Measurements from ENCODE around the gene CYP4F22. TPM values are rescaled to one million over a fixed set of nuclear protein-coding genes. Genes with fewer than 3 reads are reported as not detected.
A peak's percentile ranks its signal among the peaks of the same experiment; 100 is the strongest.

CYP4F22 gene
- total and polyA plus RNA-seq, 4 donors = 0.06 TPM; not detected in 3

- peaks cover 12% of the 10 kb centered on the region for H3K4me1 ChIP-seq (ENCODE audit: control insufficient read depth, insufficient read depth, low read length)
- peaks cover 22% of the 10 kb centered on the region for H3K27me3 ChIP-seq (ENCODE audit: control insufficient read depth, insufficient read depth, low read length)
- H3K4me3 ChIP-seq (ENCODE audit: low read depth, low read length) = no peak overlapping the region
- no peak for DNase-seq (ENCODE audit: low read depth in 4 of 6, low spot score in 6 of 6)
- H3K9me3 ChIP-seq (ENCODE audit: control insufficient read depth, insufficient read depth, low read length) = no peaks in the 10 kb centered on the region
- no peaks in the 10 kb centered on the region for H3K36me3 ChIP-seq (ENCODE audit: control insufficient read depth, insufficient read depth, low read length)
- H3K27ac ChIP-seq (ENCODE audit: low read depth, low read length) = no peak overlapping the region
- 69% methylated on average over 2 of the region's 3 CpGs for WGBS (ENCODE audit: insufficient coverage)
These were observed 41.9 kb downstream of the CYP4F22 start for GRCh38 chr19:15550273-15550672.

DNA sequence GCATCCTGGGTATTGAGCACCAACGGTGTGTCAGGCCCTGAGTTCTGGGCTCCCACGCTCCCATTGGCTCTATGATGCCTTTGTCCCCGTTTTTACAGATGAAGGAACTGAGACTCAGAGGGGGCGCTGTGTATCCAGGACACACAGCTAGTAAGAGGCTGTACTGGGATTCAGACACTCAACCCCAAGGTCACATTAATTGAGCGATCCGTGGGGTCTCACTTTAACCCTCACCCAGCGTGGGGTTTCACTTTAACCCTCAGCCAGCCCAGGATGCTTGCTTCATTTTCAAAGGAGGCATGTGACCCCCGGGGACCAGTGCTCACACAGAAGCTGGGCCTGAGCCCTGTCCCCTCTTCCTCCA is 42.6 kb downstream of the CYP4F22 start:
- no peak overlapping the region for H3K27ac ChIP-seq (ENCODE audit: low read depth, low read length)
- peak in 2 of 6 donors; percentile 10 to 58 for DNase-seq (ENCODE audit: low read depth in 4 of 6, low spot score in 6 of 6)
- H3K27me3 ChIP-seq (ENCODE audit: control insufficient read depth, insufficient read depth, low read length) = peaks cover 25% of the 10 kb centered on the region
- peak overlapping the region; percentile 10 for H3K4me3 ChIP-seq (ENCODE audit: low read depth, low read length)
- 6% methylated on average over 8 of the region's 8 CpGs for WGBS (ENCODE audit: insufficient coverage)
- peaks cover 16% of the 10 kb centered on the region for H3K4me1 ChIP-seq (ENCODE audit: control insufficient read depth, insufficient read depth, low read length)
- H3K36me3 ChIP-seq (ENCODE audit: control insufficient read depth, insufficient read depth, low read length) = no peaks in the 10 kb centered on the region
- no peaks in the 10 kb centered on the region for H3K9me3 ChIP-seq (ENCODE audit: control insufficient read depth, insufficient read depth, low read length)

DNA sequence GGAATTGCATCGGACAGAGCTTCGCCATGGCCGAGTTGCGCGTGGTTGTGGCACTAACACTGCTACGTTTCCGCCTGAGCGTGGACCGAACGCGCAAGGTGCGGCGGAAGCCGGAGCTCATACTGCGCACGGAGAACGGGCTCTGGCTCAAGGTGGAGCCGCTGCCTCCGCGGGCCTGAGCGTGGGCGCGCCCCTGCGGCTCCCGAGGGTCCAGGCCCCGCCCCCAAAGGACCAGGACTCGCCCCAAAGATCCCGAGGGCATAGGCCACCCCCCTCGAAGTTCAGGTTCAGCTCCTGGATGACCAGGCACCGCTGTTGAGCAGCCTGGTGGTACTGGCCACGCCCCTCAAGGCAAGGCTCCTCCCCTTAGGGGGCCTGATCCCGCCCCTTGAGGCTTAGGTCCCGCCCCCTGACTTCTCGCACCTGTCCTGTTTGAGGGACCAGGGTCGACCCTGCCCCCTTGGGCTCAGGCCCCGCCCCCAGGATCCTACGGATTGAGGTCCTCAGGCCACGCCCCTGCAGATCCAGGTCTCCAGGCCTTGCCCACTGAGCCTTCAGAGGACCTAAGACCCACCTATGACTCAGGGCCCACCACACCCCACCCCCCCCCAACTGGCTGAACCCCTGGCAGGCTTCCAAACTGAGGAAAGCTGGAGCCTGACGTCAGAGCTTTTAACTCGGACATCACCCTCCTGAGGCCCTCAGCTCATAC is 43.1 kb downstream of the CYP4F22 start:
- Histone ChIP-seq H3K4me3 (ENCODE audit: low read depth, low read length) (peak overlapping the region; percentile 10), H3K9me3 (ENCODE audit: control insufficient read depth, insufficient read depth, low read length) (no peaks in the 10 kb centered on the region), H3K27me3 (ENCODE audit: control insufficient read depth, insufficient read depth, low read length) (peaks cover 27% of the 10 kb centered on the region), H3K36me3 (ENCODE audit: control insufficient read depth, insufficient read depth, low read length) (no peaks in the 10 kb centered on the region), H3K27ac (ENCODE audit: low read depth, low read length) (no peak overlapping the region), H3K4me1 (ENCODE audit: control insufficient read depth, insufficient read depth, low read length) (peaks cover 21% of the 10 kb centered on the region)
- 3% methylated on average over 39 of the region's 40 CpGs for WGBS (ENCODE audit: insufficient coverage)
- DNase-seq (ENCODE audit: low read depth in 4 of 6, low spot score in 6 of 6) = peak in 2 of 6 donors; percentile 11 to 62

- no peak overlapping the region for H3K4me3 ChIP-seq (ENCODE audit: low read depth, low read length)
- no peak overlapping the region for H3K27ac ChIP-seq (ENCODE audit: low read depth, low read length)
- peaks cover 29% of the 10 kb centered on the region for H3K27me3 ChIP-seq (ENCODE audit: control insufficient read depth, insufficient read depth, low read length)
- DNase-seq (ENCODE audit: low read depth in 4 of 6, low spot score in 6 of 6) = no peak
- no peaks in the 10 kb centered on the region for H3K9me3 ChIP-seq (ENCODE audit: control insufficient read depth, insufficient read depth, low read length)
- no peaks in the 10 kb centered on the region for H3K36me3 ChIP-seq (ENCODE audit: control insufficient read depth, insufficient read depth, low read length)
- peaks cover 24% of the 10 kb centered on the region for H3K4me1 ChIP-seq (ENCODE audit: control insufficient read depth, insufficient read depth, low read length)
- WGBS (ENCODE audit: insufficient coverage) = no CpG with 5 or more reads among the region's 17 CpGs
These were observed 46.7 kb downstream of the CYP4F22 start for GRCh38 chr19:15555021-15555420.

DNA sequence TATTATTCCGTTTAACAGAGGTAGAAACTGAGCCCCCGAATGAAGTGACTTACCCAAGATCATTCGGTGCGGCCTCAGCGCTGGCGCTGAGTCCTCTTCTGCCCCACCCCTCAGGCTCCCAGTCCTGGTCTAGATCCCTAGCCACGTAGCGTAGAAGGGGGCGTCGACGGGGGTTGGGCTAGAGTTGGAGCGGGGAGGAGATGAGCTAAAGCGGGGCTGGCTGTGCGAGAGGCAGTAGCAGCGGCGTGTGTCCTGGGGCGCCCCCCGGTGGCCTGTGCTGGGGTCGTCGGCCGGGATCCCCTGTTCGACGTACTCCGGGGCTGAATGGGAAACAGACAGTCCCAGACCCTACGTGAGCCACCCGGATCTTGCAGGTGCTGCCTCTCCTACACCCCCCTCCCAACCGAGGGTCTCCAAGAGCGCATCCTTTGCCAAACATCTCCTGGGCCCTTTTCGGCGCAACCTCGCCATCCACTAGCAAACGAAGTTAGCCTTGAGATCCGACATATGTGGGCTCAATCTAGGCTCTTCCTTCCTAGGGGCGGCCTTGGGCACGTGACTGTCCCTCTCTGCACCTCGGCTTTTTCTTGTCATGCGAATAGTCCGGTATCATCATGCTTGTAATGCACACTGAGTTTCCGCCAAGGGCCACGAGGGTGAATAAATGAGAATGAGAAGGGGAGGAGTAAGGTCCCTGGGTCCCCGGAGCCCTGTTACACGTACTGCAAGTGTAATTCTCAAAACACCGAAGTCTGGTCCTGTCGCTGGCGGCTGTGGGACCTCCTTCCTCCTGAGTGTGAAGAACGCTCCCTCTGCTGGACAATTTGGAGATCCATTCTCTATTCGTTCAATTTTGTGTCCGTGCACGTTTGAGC is 47.7 kb downstream of the CYP4F22 start:
- Histone ChIP-seq H3K4me1 (ENCODE audit: control insufficient read depth, insufficient read depth, low read length) (peaks cover 19% of the 10 kb centered on the region), H3K36me3 (ENCODE audit: control insufficient read depth, insufficient read depth, low read length) (no peaks in the 10 kb centered on the region), H3K27ac (ENCODE audit: low read depth, low read length) (no peak overlapping the region), H3K9me3 (ENCODE audit: control insufficient read depth, insufficient read depth, low read length) (no peaks in the 10 kb centered on the region), H3K4me3 (ENCODE audit: low read depth, low read length) (peak overlapping the region; percentile 13), H3K27me3 (ENCODE audit: control insufficient read depth, insufficient read depth, low read length) (peaks cover 24% of the 10 kb centered on the region)
- DNase-seq (ENCODE audit: low read depth in 4 of 6, low spot score in 6 of 6) = peak; percentile 63 to 97 (median 74)
- under 1% methylated on average over 39 of the region's 49 CpGs for WGBS (ENCODE audit: insufficient coverage)

DNA sequence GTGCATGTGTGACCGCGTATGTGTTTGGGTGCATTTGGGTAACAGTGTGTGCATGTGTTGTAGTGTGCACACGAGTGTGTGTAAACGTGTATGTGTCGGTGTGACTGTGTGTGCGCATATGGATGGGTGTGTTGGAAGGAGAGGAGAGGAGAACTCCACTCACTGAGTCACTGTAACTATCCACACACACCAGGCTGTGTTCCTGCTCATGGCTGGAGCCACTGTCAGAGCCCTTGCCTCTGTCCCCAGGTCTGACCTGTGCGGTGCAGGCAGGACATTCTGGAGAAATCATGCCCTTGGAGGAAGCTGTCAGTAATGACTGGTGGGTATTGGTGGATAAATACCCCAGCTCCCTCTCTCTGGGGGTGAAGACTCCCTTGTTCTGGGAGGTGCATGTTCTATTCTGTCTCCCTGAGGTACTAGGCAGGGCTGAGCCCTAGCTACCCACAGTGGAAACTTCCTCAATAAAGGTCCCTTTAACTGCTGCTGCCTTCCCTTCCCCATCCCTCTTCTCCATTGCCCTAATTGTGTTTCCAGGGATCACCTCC is 48.4 kb downstream of the CYP4F22 start:
- no peak for DNase-seq (ENCODE audit: low read depth in 4 of 6, low spot score in 6 of 6)
- Histone ChIP-seq H3K9me3 (ENCODE audit: control insufficient read depth, insufficient read depth, low read length) (no peaks in the 10 kb centered on the region), H3K27me3 (ENCODE audit: control insufficient read depth, insufficient read depth, low read length) (peaks cover 17% of the 10 kb centered on the region), H3K4me3 (ENCODE audit: low read depth, low read length) (no peak overlapping the region), H3K36me3 (ENCODE audit: control insufficient read depth, insufficient read depth, low read length) (no peaks in the 10 kb centered on the region), H3K27ac (ENCODE audit: low read depth, low read length) (no peak overlapping the region), H3K4me1 (ENCODE audit: control insufficient read depth, insufficient read depth, low read length) (peaks cover 12% of the 10 kb centered on the region)
- WGBS (ENCODE audit: insufficient coverage) = 0% methylated on average over 2 of the region's 7 CpGs

DNA sequence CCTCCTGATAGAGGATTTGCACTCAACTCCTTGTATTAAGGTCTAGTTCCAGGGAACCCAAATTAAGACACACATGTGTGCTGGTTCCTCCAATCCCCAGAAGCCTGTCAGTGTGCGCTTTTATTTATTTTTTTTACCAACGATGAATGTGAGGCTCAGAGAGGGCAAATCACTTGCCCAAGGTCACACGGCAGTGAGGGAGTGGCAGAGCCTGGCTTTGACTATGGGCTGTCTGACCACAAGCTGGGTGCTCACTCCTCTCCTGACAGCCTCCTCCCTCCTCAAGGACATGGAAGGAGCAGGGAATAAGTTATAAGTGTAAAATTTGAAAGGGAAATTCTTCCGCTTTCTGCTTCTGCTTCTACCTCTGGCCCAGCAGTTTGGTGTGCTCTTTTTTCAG is 48.9 kb downstream of the CYP4F22 start:
- peaks cover 17% of the 10 kb centered on the region for H3K27me3 ChIP-seq (ENCODE audit: control insufficient read depth, insufficient read depth, low read length)
- H3K27ac ChIP-seq (ENCODE audit: low read depth, low read length) = no peak overlapping the region
- no CpG with 5 or more reads among the region's 4 CpGs for WGBS (ENCODE audit: insufficient coverage)

GRCh38 chr19:15562145-15562544 is 53.8 kb downstream of the CYP4F22 start:
- Histone ChIP-seq H3K36me3 (ENCODE audit: control insufficient read depth, insufficient read depth, low read length) (no peaks in the 10 kb centered on the region), H3K27ac (ENCODE audit: low read depth, low read length) (no peak overlapping the region), H3K4me3 (ENCODE audit: low read depth, low read length) (no peak overlapping the region), H3K9me3 (ENCODE audit: control insufficient read depth, insufficient read depth, low read length) (no peaks in the 10 kb centered on the region), H3K4me1 (ENCODE audit: control insufficient read depth, insufficient read depth, low read length) (peaks cover 4% of the 10 kb centered on the region), H3K27me3 (ENCODE audit: control insufficient read depth, insufficient read depth, low read length) (peaks cover 5% of the 10 kb centered on the region)
- 87% methylated on average over 4 of the region's 4 CpGs for WGBS (ENCODE audit: insufficient coverage)
- no peak for DNase-seq (ENCODE audit: low read depth in 4 of 6, low spot score in 6 of 6)

More for the DNA sequence above, 48.9 kb downstream of the CYP4F22 start:
- DNase-seq (ENCODE audit: low read depth in 4 of 6, low spot score in 6 of 6) = no peak
- Histone ChIP-seq H3K4me1 (ENCODE audit: control insufficient read depth, insufficient read depth, low read length) (peaks cover 12% of the 10 kb centered on the region), H3K36me3 (ENCODE audit: control insufficient read depth, insufficient read depth, low read length) (no peaks in the 10 kb centered on the region), H3K9me3 (ENCODE audit: control insufficient read depth, insufficient read depth, low read length) (no peaks in the 10 kb centered on the region), H3K4me3 (ENCODE audit: low read depth, low read length) (no peak overlapping the region)

GRCh38 chr19:15562861-15563260 is 54.5 kb downstream of the CYP4F22 start:
- Histone ChIP-seq H3K4me3 (ENCODE audit: low read depth, low read length) (no peak overlapping the region), H3K36me3 (ENCODE audit: control insufficient read depth, insufficient read depth, low read length) (no peaks in the 10 kb centered on the region), H3K9me3 (ENCODE audit: control insufficient read depth, insufficient read depth, low read length) (no peaks in the 10 kb centered on the region), H3K4me1 (ENCODE audit: control insufficient read depth, insufficient read depth, low read length) (peaks cover 4% of the 10 kb centered on the region), H3K27me3 (ENCODE audit: control insufficient read depth, insufficient read depth, low read length) (peaks cover 5% of the 10 kb centered on the region), H3K27ac (ENCODE audit: low read depth, low read length) (no peak overlapping the region)
- 46% methylated on average over 3 of the region's 3 CpGs for WGBS (ENCODE audit: insufficient coverage)
- peak in 1 of 6 donors; percentile 23 for DNase-seq (ENCODE audit: low read depth in 4 of 6, low spot score in 6 of 6)

Measured in spinal cord (tissue), 10 donors.